GM19324 (cell line): ENCODE measurements around the gene HNRNPA3.
"Not testable (repeated sequence)": the region's sequence is repeated elsewhere in the genome, so short reads cannot be mapped to it uniquely, and the experiment has no call there.

Experiments
- ATAC-seq: cut with Tn5 transposase; IDR thresholded peaks from one replicate; pipeline ENCODE4 v1.9.1; 2021; ENCODE audit warnings: mild to moderate bottlenecking, moderate library complexity; ENCODE audit not compliant: unreplicated experiment, low FRiP score

Gene HNRNPA3

DNA sequence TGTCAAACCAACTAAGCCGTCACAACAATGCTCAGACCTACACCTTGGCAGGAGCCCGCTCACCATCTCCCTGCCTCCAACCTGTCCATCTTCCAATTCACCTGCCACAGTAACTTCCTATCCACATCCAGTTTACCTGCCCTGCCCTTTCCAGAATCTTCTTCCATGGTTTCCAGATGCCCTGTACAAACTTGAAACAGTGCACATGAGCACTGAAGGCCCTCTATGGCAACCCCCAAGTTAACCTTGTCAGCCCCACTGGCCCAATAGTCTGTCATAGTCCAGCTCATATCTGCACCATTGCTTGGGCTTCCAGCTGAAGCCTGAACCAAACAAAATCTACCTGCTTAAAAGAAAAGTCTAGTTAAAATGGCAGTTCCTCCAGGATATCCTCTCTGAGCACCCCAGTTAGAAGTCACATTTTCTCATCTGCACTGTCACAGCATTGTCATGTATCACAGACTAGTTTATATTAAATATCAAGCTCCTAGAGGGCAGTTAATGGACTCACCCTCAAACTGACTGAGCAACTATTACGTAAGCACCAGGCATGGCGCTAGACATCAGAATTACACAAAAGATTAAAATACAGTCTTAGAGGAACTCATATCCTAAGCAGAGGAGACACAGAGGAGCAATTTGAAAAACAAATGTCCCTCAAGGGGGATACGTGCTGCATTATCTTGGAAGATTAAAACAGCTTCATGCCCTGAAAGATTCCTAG, 40.4 kb downstream of the HNRNPA3 start:
- ATAC-seq = no peak

DNA sequence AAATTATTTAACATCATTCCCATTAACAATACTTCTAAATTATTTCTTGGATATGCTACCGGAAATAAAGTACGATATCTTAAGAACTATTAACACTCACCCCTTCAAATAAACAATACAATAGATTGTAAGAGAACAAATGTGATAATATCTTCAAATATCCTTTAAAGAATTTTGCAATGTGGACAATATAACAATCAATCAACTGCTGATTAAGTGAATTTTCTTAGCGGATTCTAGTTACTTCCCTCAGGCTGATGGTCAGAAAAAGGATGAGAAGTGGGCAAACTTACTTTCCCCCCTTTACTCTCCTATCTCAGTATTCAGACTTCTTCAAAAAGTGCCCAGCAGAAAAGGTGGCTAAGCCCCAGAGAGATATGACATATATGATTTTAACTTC, 41.1 kb downstream of the HNRNPA3 start:
- ATAC-seq = no peak

DNA sequence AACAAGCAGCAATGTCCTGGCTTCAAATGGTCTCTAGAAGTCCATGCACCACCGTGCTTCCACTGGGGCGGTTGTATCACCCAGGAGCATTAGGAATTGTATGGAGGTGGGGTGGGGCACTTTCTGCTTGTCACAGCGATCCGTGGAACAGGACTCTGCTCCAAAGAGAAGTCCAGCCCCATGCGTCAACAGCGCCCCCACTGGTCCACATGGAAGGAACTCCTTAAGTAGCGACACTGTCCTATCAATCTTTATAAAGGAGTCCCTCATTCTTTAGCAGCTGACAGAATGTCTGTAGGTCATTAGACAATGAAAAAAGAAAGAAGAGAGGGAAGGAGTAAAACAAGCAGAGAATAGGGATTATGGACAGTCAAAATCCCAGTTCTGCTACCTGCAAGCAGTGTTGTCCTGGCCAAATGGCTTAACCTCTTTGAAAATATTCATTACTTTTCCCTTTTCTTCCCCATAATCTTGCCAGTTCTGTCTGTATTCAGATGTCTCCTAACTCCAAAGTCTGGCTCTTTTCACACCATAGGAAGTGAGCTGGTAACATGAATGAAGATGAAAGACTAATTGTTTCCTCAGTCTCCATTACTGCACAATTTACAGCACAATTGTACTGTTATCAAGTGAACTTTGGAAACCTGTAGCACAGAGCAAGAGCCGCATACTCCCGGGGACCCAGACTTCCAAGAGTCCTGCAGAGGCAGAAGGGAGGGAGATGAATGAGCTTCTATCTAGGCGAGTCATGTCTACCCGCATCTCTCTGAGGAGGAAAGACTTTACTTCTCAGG, 42.0 kb downstream of the HNRNPA3 start:
- no peak for ATAC-seq

DNA sequence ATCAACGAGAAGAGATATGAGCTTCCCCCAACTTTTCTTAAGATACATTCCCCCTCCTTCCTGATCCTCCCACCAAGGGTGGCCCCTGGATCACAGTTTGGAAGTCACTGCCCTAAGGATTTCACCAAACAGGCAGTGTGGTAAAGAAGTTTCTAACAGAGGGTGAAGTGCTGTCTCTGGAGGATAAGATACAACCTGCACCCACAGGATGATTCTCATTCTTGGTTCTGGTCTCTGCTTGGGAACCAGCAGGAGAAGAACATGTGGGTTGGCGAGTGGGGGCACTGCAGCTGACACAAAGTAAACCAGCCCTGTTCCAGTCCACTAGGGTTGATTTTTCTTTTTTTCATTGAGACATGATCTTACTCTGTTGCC, 42.6 kb downstream of the HNRNPA3 start:
- ATAC-seq = no peak

DNA sequence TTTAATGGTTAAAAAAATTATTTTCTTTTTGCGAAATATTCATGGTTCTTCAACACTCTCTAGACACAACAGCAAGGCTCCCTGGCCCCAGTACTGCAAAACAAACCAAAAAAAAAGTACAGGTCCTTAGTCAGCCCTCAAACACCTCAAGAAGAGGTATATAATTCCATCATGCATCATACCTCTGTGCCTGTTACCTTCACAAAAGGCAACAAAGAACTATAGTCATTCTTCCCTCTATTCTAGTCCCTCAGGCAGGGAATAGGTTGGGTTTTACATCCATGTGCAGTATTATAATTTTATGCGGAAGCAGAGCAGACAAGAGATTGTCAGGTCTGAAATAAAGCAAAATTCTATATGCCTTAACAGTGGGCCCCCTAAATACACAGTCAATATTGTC, 43.4 kb downstream of the HNRNPA3 start:
- no peak for ATAC-seq

DNA sequence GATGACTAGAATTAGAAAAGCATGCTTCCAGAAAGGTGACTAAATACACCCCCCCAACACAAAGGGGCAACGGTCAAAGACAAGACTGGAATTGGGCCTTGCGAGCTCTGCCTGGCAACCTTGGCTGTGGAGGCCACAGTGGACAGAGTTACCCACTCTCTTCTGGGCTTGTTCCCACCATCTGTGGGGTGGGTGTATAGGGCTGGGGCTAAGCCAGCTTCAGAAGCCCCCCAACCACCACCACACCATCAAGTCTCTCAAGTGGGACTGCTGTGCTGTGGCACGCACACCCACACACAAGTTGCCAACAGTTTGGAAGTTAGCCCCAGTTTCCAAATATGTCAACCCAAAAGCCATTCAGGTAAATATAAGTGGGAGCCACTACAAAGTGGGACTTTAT, 44.1 kb downstream of the HNRNPA3 start:
- ATAC-seq = no peak

DNA sequence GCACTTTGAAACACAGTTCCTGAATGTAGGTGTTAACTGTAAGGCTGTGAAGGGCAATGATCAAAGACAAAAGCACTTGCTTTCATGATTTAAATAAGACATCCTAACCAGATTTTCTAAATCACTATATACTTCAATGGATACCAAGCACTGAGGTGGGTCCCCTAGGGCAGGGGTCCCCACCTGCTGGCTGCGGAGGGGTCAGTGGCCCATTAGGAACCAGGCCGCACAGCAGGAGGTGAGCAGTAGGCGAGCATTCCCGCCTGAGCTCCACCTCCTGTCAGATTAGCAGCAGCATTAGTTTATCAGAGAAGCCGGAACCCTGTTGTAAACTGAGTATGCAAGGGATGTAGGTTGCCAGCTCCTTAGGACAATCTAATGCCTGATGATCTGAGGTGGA, 44.9 kb downstream of the HNRNPA3 start:
- ATAC-seq = no peak

DNA sequence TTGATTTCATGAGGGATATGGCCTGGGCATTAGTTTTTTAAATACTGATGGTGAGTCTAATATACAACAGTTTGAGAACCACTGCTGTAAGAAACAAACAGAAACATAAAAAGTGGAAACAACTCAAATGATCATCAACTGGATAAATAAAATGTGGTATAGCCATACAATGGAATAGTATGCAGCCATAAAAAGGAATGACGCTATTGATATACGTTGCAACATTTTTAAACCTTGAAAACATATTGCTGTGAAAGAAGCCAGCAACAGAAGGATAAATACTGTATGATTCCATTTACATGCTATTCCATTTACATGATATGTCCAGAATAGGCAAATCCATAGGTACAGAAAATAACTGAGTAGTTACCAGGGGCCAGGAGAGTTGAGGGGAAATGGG, 45.5 kb downstream of the HNRNPA3 start:
- no peak for ATAC-seq

DNA sequence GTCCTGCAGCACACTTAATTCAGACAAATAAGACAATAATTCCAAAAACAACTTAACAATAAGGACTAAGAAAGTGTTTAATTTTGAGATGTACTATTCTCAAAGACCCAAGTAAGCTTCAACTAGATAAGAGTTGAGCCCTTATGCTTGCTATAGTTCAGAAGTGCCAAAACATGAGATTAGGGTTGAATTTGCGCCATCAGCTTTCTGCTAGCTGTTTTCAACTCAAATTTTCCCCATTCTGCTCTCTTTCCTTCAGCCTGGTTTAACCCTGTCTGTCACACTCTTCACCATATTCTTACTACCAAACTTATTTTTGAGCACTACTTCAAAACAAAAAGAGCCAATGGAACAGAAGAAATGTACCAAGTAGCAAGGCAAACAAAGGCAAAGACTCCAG, 47.8 kb downstream of the HNRNPA3 start:
- ATAC-seq = no peak

DNA sequence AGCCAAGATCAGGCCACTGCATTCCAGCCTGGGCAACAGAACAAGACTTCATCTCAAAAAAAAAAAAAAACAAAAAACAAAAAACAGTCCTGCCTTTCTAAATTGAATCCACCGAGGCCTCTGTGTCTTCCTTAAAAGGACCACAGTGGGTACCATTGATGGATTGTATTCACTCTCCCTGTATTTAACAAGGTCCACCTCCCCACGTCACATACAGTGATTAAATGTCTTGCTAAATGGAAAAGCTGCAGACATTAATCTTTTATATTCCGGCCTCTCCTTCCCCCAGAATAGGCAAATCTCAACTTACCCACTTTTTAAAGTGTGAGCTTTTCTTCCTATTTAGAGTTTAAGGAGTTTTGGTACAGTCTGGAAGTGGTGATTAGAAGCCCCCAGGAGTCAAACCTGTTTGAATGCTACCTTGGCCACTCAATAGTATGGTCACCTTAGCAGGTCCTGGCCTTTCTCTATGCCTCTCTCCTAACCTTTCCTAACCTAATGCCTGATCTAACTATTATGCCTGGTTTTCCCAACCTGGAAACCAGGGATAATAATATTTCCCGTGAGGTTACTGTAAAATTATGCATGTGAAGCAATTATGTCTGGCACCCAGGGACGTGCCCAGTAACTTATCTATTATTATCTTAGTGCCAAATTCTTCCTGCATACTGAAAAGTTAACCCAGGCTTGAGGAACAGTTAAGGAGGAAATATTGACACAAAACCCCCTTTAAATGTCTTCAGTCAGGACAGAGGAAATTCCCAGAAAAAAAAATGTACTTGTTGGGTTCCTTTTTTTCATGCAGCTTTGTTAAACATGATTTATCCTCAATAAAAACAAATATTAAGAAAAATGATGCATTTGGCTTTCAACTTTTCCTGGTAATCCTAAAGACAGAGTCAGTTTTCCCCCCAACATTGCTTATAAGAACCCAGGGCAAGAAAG, 48.8 kb downstream of the HNRNPA3 start:
- ATAC-seq = no peak

DNA sequence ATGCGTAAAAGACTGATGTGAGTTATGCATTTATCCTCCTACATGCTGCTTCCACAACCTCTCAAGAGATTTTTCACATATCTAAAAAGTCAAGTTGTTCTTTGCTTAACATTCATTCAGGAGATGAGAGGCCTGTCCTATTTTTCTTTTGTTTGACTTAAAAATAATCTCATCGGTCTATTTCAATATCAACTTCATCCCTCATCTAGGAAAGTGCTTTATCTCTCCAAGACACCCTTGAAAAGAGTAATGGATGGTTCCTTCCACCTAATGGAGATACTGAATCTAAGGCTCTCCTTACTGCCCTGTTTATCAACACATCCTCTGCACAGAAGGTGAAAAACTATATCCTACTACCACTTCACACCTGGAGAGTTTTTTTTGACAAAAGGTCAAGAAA, 49.5 kb downstream of the HNRNPA3 start:
- no peak for ATAC-seq

DNA sequence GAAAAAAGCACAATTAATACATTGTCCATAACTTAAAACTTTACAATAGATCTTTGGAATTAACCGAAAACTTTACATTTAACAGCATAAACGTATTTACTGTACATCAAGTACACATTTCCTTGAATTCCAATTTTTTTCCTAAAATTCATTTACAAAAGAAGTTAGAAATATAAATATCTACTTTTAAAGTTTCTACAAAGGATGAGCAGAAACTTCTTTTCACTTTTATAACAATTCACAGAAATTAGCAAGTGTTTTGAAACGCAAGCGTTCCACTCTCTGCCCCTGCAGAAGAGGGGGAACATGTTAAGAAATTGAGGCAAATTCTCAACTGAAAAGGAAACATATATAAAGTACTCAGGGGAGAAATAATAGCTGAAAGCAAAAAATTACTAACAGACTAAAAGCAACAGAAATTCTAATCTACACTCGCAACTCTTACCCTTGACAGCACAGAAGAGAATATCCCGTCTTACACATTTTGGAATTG, 50.4 kb downstream of the HNRNPA3 start:
- no peak for ATAC-seq

DNA sequence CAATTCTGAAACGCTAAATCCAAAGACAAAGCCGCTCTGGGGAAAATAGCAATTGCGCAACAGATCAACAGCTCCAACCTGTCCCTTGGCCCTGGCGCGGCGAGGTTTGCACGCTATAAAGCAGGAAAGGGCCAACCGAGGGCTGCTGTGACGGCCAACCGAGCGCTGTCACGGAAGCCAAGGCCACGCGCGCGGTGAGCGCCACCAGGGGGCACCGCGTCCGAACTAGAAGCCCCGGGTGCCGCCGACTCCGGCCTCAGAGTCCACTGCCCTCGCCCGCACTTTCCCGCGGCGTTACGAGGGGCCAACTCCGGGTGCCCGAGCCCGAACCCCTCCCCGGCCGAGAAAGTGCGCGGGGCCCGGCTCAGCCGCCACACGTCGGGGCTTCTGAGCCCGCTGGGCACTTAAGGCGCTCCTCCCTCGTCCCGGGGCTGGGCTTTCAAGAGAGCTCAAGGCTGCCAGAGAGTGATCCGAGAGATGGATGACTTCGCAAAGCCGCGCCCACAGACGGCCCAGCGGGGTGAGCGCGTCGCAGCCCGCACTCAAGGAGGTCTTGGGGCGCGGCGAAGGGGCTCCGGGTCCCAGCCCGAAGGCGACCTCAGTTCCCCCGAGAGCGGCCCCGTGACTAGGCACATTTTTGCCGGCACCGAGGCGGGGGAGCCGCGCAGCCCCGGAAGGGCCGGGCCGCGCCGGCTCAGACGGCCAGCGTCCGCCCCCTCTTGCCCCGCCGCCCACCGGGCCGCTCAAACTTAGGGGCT, 51.0 kb downstream of the HNRNPA3 start:
- peak; percentile 55 for ATAC-seq

DNA sequence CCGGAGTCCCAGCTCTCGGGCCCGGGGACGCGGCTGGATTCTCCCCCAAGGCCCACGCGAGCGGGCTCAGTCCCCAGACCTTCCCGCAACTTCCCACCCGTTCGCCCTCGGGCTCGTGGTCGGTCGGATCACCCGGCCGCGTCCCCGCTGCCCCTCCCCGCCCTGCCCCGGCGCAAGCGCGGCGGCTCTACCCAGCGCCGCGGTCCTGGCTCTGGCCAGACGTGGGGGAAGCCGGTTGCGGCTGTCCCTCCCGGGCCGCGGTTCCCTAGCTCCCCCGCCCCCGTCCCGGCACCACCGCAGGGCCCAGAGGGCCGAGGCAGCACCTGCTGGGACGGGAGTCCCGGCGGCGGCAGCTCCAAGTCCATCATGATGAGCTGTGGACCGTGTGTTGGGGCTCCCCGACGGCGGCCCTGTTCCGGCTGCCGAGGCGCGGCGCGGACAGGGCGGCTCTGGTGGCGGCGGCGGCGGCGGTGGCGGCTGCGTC, 51.7 kb downstream of the HNRNPA3 start:
- ATAC-seq = peak; percentile 26

DNA sequence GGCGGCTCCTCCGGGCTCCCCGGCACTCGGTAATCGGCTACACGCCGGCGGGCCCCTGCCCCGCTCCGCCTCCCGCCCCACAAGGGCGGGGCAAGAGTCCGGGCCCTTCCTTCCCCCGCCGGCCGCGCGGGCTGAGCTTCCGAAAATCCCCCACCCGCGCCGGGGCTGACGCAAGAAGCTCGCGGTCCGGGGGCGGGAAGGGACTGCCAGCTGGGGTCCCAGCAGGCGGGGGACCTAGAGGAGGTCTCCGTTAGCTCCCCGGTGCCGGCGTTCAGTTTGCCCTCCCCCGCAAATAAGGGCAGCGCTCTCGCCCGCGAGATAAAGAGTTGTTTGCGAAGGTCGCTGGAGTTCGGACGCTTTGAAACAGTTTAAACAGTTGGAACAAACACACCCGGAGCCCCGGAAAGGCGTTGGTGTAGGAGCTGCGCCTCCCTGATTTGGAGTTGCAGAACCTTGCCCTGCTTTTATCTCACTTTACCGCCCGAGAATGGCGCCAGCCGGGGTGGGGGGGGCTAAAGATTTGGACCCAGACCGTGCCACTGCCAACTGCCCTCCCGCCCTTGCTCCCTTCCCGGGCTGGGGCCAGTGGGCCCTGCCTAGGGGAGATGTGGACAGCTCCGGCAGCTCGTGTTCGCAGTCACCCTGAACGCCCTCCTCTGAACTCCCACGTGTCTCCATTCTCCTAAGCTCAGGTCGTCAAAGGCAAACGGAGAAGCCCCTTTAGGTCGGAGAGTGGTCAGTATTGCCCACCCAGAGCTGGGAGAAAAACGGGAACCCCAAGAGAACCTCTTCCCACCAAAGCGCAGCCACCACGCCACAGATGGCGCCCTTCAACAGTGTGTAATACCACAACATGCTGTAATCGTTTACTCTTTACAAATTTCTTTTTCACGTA, 52.3 kb downstream of the HNRNPA3 start, which contains the start of gene NFE2L2:
TSS of gene NFE2L2 (minus strand) at position 35 of the 895 bp plus-strand sequence. CDS start 151 bp downstream, outside the sequence.
- peak; percentile 70 for ATAC-seq

DNA sequence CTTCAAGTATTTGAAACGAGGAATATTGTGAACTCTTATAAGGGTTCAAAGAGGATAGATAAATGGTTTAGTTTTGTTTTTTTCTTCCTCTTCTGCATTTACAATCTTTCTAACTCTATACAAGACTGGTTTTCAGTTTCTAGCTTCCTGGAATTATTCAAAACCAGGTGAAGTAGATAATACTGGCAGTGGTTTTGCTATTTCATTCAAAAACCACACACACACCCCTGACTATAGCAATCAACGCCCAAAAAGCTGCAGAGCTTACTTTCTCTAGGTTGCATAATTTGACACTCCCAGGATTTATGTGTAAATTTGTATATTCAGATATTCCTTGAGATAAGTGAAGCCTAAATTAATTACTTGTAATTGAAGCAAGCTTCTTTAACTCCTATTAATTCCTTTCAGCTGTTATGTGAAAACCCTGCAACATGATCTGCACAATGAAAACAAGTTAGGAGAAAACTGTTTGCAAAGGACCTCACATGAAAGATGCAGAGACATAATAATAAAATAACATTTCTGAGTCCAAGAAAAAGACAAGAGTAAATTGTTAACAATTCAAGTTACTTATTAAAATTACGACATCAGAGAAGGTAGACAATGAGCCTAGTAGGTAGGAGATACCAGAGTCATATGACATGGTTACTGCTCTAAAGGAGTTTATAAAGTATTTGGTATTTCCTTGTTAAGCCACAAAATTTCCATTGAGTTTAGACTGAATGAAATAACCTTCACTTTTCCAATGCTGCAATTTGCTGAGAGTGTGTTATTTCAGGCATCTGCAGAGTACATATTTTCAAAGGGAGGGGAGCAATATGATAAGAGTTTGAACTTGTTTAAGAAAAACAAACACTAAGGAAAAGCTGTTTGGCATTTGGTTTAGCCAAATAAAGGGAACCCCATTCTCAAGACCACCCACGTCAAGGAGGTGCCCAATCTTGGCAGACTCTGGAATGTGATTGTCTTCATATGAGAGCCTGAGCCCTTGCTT, 53.5 kb downstream of the HNRNPA3 start:
- no peak for ATAC-seq

DNA sequence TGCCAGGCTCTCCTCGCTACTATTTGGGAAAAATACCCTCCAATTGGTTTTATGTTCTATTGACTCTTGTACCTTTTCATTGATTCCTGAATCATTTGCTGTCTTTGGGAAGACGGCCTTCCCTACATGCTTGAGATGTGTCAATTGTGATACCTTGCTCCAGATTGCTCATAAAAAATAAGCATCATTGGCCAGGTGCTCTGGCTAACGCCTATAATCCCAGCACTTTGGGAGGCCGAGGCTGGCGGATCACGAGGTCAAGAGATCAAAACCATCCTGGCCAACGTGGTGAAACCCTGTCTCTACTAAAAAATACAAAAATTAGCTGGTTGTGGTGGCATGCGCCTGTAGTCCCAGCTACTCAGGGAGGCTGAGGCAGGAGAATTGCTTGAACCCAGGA, 54.4 kb downstream of the HNRNPA3 start:
- not testable (repeated sequence) for ATAC-seq
